Lung (tissue), 12 donors: Measurements from ENCODE around the gene NLRP1. TPM values are rescaled to one million over a fixed set of nuclear protein-coding genes. Genes with fewer than 3 reads are reported as not detected.

ENCODE experiments used
- ATAC-seq: fragments of 200-7000 bp; cut with Tn5 transposase; one replicate; pipeline ENCODE4 v1.9.1; 2020; ENCODE audit warnings: moderate number of reproducible peaks; ENCODE audit not compliant: insufficient read depth, low FRiP score
- DNase-seq, 3 donors: peaks; one replicate each; pipeline ENCODE4 v3.0.0-alpha.2; 2013 to 2017
- H3K27ac ChIP-seq, 2 donors: one replicate each; pipeline ENCODE4 v1.5.1; 2013; ENCODE audit warnings: mild to moderate bottlenecking in 2 of 2, moderate library complexity in 2 of 2, control low read depth in 1 of 2, inconsistent platforms in 1 of 2, low read depth in 1 of 2, low read length in 1 of 2
- H3K27me3 ChIP-seq, 3 donors: one replicate each; pipeline ENCODE4 v1.5.1; 2013; ENCODE audit warnings: low read length in 2 of 3; ENCODE audit not compliant: control insufficient read depth in 3 of 3, insufficient read depth in 3 of 3
- H3K36me3 ChIP-seq, 4 donors: one replicate each; pipeline ENCODE4 v1.5.1; 2013; ENCODE audit warnings: low read length in 4 of 4, mild to moderate bottlenecking in 1 of 4, moderate library complexity in 1 of 4; ENCODE audit not compliant: control insufficient read depth in 4 of 4, insufficient read depth in 4 of 4
- H3K4me1 ChIP-seq, 5 donors: one replicate each; pipeline ENCODE4 v1.5.1; 2013; ENCODE audit warnings: low read length in 5 of 5, mild to moderate bottlenecking in 2 of 5, moderate library complexity in 1 of 5; ENCODE audit not compliant: control insufficient read depth in 5 of 5, insufficient read depth in 5 of 5
- H3K4me3 ChIP-seq: one replicate; pipeline ENCODE4 v1.5.1; 2013; ENCODE audit warnings: mild to moderate bottlenecking, control low read depth, moderate library complexity
- H3K9ac ChIP-seq, 2 donors: one replicate each; pipeline ENCODE4 v1.5.1; 2013; ENCODE audit warnings: low read length in 2 of 2, control low read depth in 1 of 2; ENCODE audit not compliant: insufficient read depth in 1 of 2
- H3K9me3 ChIP-seq, 4 donors: one replicate each; pipeline ENCODE4 v1.5.1; 2013; ENCODE audit warnings: low read length in 3 of 4, mild to moderate bottlenecking in 1 of 4, moderate library complexity in 1 of 4; ENCODE audit not compliant: control insufficient read depth in 4 of 4, insufficient read depth in 3 of 4
- WGBS, 2 donors: extraction: QIAGEN DNeasy Blood & Tissue Kit; methylation state at CpG; one replicate each; pipeline ENCODE4 v1.1.7; 2013; 5-methylcytosine and 5-hydroxymethylcytosine counted together
- polyA plus RNA-seq, 2 donors: library from polyadenylated mRNA; stranded (reverse); fragments of 200-250 nt; gene quantifications; one replicate each; pipeline ENCODE4 v1.2.1, GENCODE V29; 2013
- total RNA-seq, 2 donors: library from RNA; depleted of rRNA in 1 of 2; stranded (reverse); fragments of >200 nt in 1 of 2; gene quantifications; one replicate each; pipeline ENCODE4 v1.2.1, GENCODE V29; 2014 to 2021
- TF ChIP-seq, protein P1 (sequence below): IDR thresholded peaks from 2 replicates; pipeline ENCODE4 v1.5.1; 2012; ENCODE audit warnings: mild to moderate bottlenecking; ENCODE audit errors: control extremely low read depth, extremely low read depth
- donor health status: control.
- donor health status: control.
- donor health status: Bipolar disorder and iron deficiency.
- donor health status: healthy.
- donor health status: DM: yes; HTN: yes; CAD: no.

Gene NLRP1
- total and polyA plus RNA-seq, 4 donors = 14.5 to 33.1 (median 25.2) TPM

DNA sequence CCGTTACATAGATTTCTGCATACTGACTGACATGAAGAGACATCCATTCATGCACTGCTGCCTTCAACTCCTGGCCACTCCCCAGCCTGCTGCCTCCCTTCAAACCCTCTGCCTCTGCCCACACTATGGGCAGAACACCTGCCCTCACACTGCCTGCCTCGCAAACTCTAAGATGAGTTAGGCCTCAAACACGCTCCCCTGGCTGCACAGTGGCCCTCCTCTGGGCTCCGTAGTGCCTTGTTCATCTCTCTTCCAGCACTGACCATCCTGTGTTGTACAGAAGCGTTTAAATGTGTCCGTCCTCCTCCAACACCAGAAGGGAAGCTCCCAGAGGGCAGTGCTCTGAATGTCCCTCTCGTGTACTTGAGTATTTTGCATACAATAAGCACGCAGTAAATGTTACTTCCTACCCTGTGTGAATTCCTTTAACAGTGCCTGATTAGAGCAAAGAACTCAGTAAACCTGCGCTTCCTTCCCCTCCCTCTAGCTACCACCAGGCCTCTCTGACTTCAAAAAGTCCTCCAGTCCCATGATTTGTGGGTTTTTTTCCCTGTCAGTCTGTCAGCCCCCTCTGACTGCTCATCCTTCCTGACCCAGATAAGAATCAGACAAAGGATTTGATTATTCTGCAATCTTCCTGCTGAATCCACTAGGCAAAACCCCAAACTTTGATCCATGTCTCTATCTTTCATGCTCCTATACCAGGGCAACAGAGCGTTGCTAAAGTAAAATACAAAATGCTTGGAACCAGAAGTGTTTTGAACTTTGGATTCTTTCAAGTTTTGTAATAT is 119.4 kb downstream of the NLRP1 start:
- TF ChIP-seq, protein P1, sequence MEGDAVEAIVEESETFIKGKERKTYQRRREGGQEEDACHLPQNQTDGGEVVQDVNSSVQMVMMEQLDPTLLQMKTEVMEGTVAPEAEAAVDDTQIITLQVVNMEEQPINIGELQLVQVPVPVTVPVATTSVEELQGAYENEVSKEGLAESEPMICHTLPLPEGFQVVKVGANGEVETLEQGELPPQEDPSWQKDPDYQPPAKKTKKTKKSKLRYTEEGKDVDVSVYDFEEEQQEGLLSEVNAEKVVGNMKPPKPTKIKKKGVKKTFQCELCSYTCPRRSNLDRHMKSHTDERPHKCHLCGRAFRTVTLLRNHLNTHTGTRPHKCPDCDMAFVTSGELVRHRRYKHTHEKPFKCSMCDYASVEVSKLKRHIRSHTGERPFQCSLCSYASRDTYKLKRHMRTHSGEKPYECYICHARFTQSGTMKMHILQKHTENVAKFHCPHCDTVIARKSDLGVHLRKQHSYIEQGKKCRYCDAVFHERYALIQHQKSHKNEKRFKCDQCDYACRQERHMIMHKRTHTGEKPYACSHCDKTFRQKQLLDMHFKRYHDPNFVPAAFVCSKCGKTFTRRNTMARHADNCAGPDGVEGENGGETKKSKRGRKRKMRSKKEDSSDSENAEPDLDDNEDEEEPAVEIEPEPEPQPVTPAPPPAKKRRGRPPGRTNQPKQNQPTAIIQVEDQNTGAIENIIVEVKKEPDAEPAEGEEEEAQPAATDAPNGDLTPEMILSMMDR = no peak
- Histone ChIP-seq H3K4me1 (peaks cover 0 to 10% (median 4%) of the 10 kb centered on the region in 5 donors), H3K36me3 (peaks cover 0 to 5% (median 5%) of the 10 kb centered on the region in 4 donors), H3K9ac (no peak overlapping the region), H3K27me3 (no peaks in the 10 kb centered on the region), H3K9me3 (no peaks in the 10 kb centered on the region), H3K4me3 (no peak overlapping the region), H3K27ac (no peak overlapping the region)
- 85 to 86% methylated on average over 10 of the region's 10 CpGs for WGBS, 2 donors
- no peak for DNase-seq
- no peak for ATAC-seq

Other genes starting within 250 kb of the NLRP1 start
- 10 to 100 TPM; 30.0 to 66.0 TPM for gene NUP88, start 164.8 kb downstream of the NLRP1 start, total RNA-seq
- 10 to 100 TPM; 43.7 to 76.4 TPM for gene NUP88, start 164.8 kb downstream of the NLRP1 start, polyA plus RNA-seq
- gene RPAIN, start 164.3 kb downstream of the NLRP1 start, total RNA-seq = 10 to 100 TPM; 30.3 to 75.6 TPM
- 10 to 100 TPM; 31.0 to 47.5 TPM for gene RPAIN, start 164.3 kb downstream of the NLRP1 start, polyA plus RNA-seq
- gene C1QBP, start 145.4 kb downstream of the NLRP1 start, total RNA-seq = 100 to 1,000 TPM in 1 of 2 donors, 10 to 100 TPM in 1; 60.6 to 129 TPM
- 100 to 1,000 TPM; 123 to 158 TPM for gene C1QBP, start 145.4 kb downstream of the NLRP1 start, polyA plus RNA-seq
- 10 to 100 TPM; 11.6 to 13.4 TPM for gene DHX33, start 115.5 kb downstream of the NLRP1 start, total RNA-seq
- 1 to 10 TPM; 4.7 to 7.4 TPM for gene DHX33, start 115.5 kb downstream of the NLRP1 start, polyA plus RNA-seq
- gene DERL2, start 98.3 kb downstream of the NLRP1 start, total RNA-seq = 10 to 100 TPM; 39.3 to 67.8 TPM
- gene DERL2, start 98.3 kb downstream of the NLRP1 start, polyA plus RNA-seq = 100 to 1,000 TPM in 1 of 2 donors, 10 to 100 TPM in 1; 57.9 to 104 TPM
- 10 to 100 TPM; 14.1 to 16.3 TPM for gene MIS12, start 97.9 kb downstream of the NLRP1 start, total RNA-seq
- gene MIS12, start 97.9 kb downstream of the NLRP1 start, polyA plus RNA-seq = 10 to 100 TPM; 14.4 to 16.0 TPM